IMR-90 (cell line): Measurements from ENCODE around the gene CIAO2B. TPM values are rescaled to one million over a fixed set of nuclear protein-coding genes. Genes with fewer than 3 reads are reported as not detected.
A peak's percentile ranks its signal among the peaks of the same experiment; 100 is the strongest.

Source experiments
- ATAC-seq: fragments of 200-7000 bp; cut with Tn5 transposase; 2 replicates; pipeline ENCODE4 v1.9.1; 2020; ENCODE audit warnings: low read depth, mild to moderate bottlenecking, moderate library complexity
- BruUV-seq: library from RNA; stranded (reverse); fragments of 400-500 nt; replicated peaks from 2 replicates; lab custom pipeline; 2021; lab: Mats Ljungman, UMichigan
- CTCF ChIA-PET: fragments of 300-600 bp; formaldehyde crosslinking; extraction: SDS; loops from one replicate; lab custom pipeline; 2021; ENCODE audit warnings: antibody characterized with exemption; lab: Yijun Ruan, JAX
- POLR2A ChIA-PET: fragments of 300-600 bp; sonication (Branson Sonifier 250); formaldehyde crosslinking; loops from one replicate; lab custom pipeline; 2022; ENCODE audit warnings: antibody characterized with exemption; ENCODE audit not compliant: unreplicated experiment; lab: Charles Lee
- DNase-seq: peaks from one replicate; pipeline ENCODE4 v3.0.0; 2013
- H2AFZ ChIP-seq: replicated peaks from 2 replicates; pipeline ENCODE3; 2013; ENCODE audit warnings: low read length, mild to moderate bottlenecking; ENCODE audit not compliant: poor library complexity
- H2AK5ac ChIP-seq: 2 replicates; pipeline ENCODE4 v1.6.1; 2013; ENCODE audit warnings: low read depth, low read length, inconsistent platforms
- H2AK9ac ChIP-seq: replicated peaks from 2 replicates; pipeline ENCODE3; 2013; ENCODE audit warnings: mild to moderate bottlenecking, low read depth, low read length, moderate library complexity; ENCODE audit not compliant: poor library complexity
- H2BK120ac ChIP-seq: 2 replicates; pipeline ENCODE4 v1.6.1; 2013; ENCODE audit warnings: low read depth, low read length, inconsistent platforms
- H2BK15ac ChIP-seq: 3 replicates; pipeline ENCODE4 v1.6.1; 2013; ENCODE audit warnings: low read depth, low read length, inconsistent platforms
- H2BK20ac ChIP-seq: 2 replicates; pipeline ENCODE4 v1.6.1; 2013; ENCODE audit warnings: low read depth, mild to moderate bottlenecking, inconsistent platforms, low read length, moderate library complexity
- H2BK5ac ChIP-seq: 2 replicates; pipeline ENCODE4 v1.6.1; 2013; ENCODE audit warnings: mild to moderate bottlenecking, low read depth, low read length, inconsistent platforms; ENCODE audit not compliant: poor library complexity, severe bottlenecking
- H3K14ac ChIP-seq: replicated peaks from 2 replicates; pipeline ENCODE4 v1.6.1; 2013; ENCODE audit warnings: low read depth, low read length, inconsistent platforms
- H3K18ac ChIP-seq: 2 replicates; pipeline ENCODE4 v1.6.1; 2013; ENCODE audit warnings: low read depth, low read length, control low read depth
- H3K23ac ChIP-seq: 2 replicates; pipeline ENCODE4 v1.6.1; 2013; ENCODE audit warnings: low read depth, low read length, inconsistent platforms
- H3K27ac ChIP-seq: 2 replicates; pipeline ENCODE4 v1.5.1; 2013; ENCODE audit warnings: mild to moderate bottlenecking, control low read depth, low read length; ENCODE audit not compliant: insufficient read depth
- H3K27me3 ChIP-seq: 2 replicates; pipeline ENCODE4 v1.6.1; 2013; ENCODE audit warnings: low read length; ENCODE audit not compliant: control insufficient read depth, insufficient read depth
- H3K36me3 ChIP-seq: 2 replicates; pipeline ENCODE4 v1.6.1; 2013; ENCODE audit warnings: low read length, mixed read lengths; ENCODE audit not compliant: control insufficient read depth, insufficient read depth
- H3K4ac ChIP-seq: 2 replicates; pipeline ENCODE4 v1.6.1; 2013; ENCODE audit warnings: low read depth, low read length, inconsistent platforms
- H3K4me1 ChIP-seq: 2 replicates; pipeline ENCODE4 v1.6.1; 2013; ENCODE audit warnings: low read length, mixed read lengths; ENCODE audit not compliant: control insufficient read depth, insufficient read depth
- H3K4me2 ChIP-seq: 2 replicates; pipeline ENCODE4 v1.6.1; 2013; ENCODE audit warnings: low read depth, mild to moderate bottlenecking, control low read depth, low read length, moderate library complexity
- H3K4me3 ChIP-seq: 2 replicates; pipeline ENCODE4 v1.5.1; 2013; ENCODE audit warnings: low read depth, mild to moderate bottlenecking, control low read depth, low read length, moderate library complexity; ENCODE audit not compliant: insufficient read depth
- H3K56ac ChIP-seq: 2 replicates; pipeline ENCODE4 v1.6.1; 2013; ENCODE audit warnings: low read length, inconsistent platforms; ENCODE audit not compliant: insufficient read depth; ENCODE audit errors: extremely low read depth
- H3K79me1 ChIP-seq, 2 experiments: 2 replicates each; pipeline ENCODE4 v1.6.1; 2013; ENCODE audit warnings: low read length in 2 of 2, inconsistent platforms in 1 of 2, low read depth in 1 of 2
- H3K9ac ChIP-seq: 2 replicates; pipeline ENCODE4 v1.6.1; 2013; ENCODE audit warnings: low read depth, low read length, control low read depth
- H3K9me1 ChIP-seq: 2 replicates; pipeline ENCODE4 v1.6.1; 2013; ENCODE audit warnings: low read length, inconsistent platforms; ENCODE audit not compliant: insufficient read depth
- H3K9me3 ChIP-seq: 2 replicates; pipeline ENCODE4 v1.6.1; 2013; ENCODE audit warnings: low read length; ENCODE audit not compliant: control insufficient read depth, insufficient read depth
- H4K20me1 ChIP-seq: 2 replicates; pipeline ENCODE4 v1.6.1; 2013; ENCODE audit warnings: low read length, inconsistent platforms; ENCODE audit not compliant: insufficient read depth
- H4K5ac ChIP-seq: 2 replicates; pipeline ENCODE4 v1.6.1; 2013; ENCODE audit warnings: mild to moderate bottlenecking, low read depth, low read length, control low read depth
- H4K8ac ChIP-seq, 2 experiments: 2 replicates each; pipeline ENCODE4 v1.6.1; 2013; ENCODE audit warnings: low read depth in 2 of 2, low read length in 2 of 2, control low read depth in 1 of 2, inconsistent platforms in 1 of 2
- H4K91ac ChIP-seq: 2 replicates; pipeline ENCODE4 v1.6.1; 2013; ENCODE audit warnings: low read depth, low read length, inconsistent platforms; ENCODE audit not compliant: insufficient read depth
- BHLHE40 ChIP-seq: fragments of 150-350 bp; IDR thresholded peaks from 2 replicates; pipeline ENCODE4 v1.6.1; 2016; ENCODE audit warnings: mild to moderate bottlenecking, low read depth, low read length
- CEBPB ChIP-seq: IDR thresholded peaks from 2 replicates; pipeline ENCODE4 v1.6.1; 2012; ENCODE audit warnings: low read depth, low read length, improper control_type of control experiment
- CHD1 ChIP-seq: IDR thresholded peaks from 2 replicates; pipeline ENCODE4 v1.6.1; 2012; ENCODE audit warnings: low read depth, low read length, improper control_type of control experiment
- FOS ChIP-seq: fragments of 150-350 bp; IDR thresholded peaks from 2 replicates; pipeline ENCODE4 v1.6.1; 2016; ENCODE audit warnings: low read depth, low read length
- MAFK ChIP-seq: IDR thresholded peaks from 2 replicates; pipeline ENCODE4 v1.6.1; 2012; ENCODE audit warnings: low read depth, low read length, improper control_type of control experiment
- MAZ ChIP-seq: IDR thresholded peaks from 2 replicates; pipeline ENCODE4 v1.6.1; 2012; ENCODE audit warnings: low read depth, mild to moderate bottlenecking, low read length, improper control_type of control experiment, moderate library complexity, borderline replicate concordance
- MXI1 ChIP-seq: IDR thresholded peaks from 2 replicates; pipeline ENCODE4 v1.6.1; 2012; ENCODE audit warnings: low read depth, mild to moderate bottlenecking, low read length, moderate library complexity, borderline replicate concordance
- NFE2L2 ChIP-seq: fragments of 150-350 bp; IDR thresholded peaks from 2 replicates; pipeline ENCODE4 v1.6.1; 2016; ENCODE audit warnings: low read depth, mild to moderate bottlenecking, low read length
- RAD21 ChIP-seq: IDR thresholded peaks from 2 replicates; pipeline ENCODE4 v1.6.1; 2012; ENCODE audit warnings: low read length, improper control_type of control experiment
- RCOR1 ChIP-seq: IDR thresholded peaks from 2 replicates; pipeline ENCODE4 v1.6.1; 2012; ENCODE audit warnings: mild to moderate bottlenecking, low read length, improper control_type of control experiment; ENCODE audit not compliant: insufficient replicate concordance
- WGBS, 2 experiments: methylation state at CpG; one replicate each; pipeline versions ENCODE4 v1.1.5 to v1.1.7; 2013; ENCODE audit warnings: missing lambda C conversion rate in 2 of 2; ENCODE audit not compliant: insufficient read length in 1 of 2; ENCODE audit errors: extremely low coverage in 2 of 2; 5-methylcytosine and 5-hydroxymethylcytosine counted together
- dilution Hi-C: fragments of 300-500 bp; cut with HindIII; formaldehyde crosslinking; loops from one replicate; pipeline ENCODE4 v1.14.3; 2018; ENCODE audit warnings: low sequenced_read_pairs; ENCODE audit not compliant: unreplicated experiment
- in situ Hi-C: fragments of 300-500 bp; cut with MboI; formaldehyde crosslinking; loops from 3 replicates; pipeline ENCODE4 v1.14.3; 2019; ENCODE audit warnings: low sequenced_read_pairs, inconsistent platforms, mixed read lengths
- intact Hi-C: fragments of 100-400 bp; cut with micrococcal nuclease; formaldehyde crosslinking; loops from 2 replicates; pipeline ENCODE4 v1.10.0; 2022
- polyA plus RNA-seq, 3 experiments: library from polyadenylated mRNA; depleted of rRNA; stranded (reverse); fragments of >200 nt; gene quantifications; 2 replicates each; pipeline ENCODE4 v1.2.3, GENCODE V29; 2012; ENCODE audit warnings: low replicate concordance in 1 of 3
- total RNA-seq: library from RNA; depleted of rRNA; stranded (reverse); fragments of >200 nt; gene quantifications from 2 replicates; pipeline ENCODE4 v1.2.3, GENCODE V29; 2012
- TF ChIP-seq, protein P1 (sequence below): fragments of 150-350 bp; IDR thresholded peaks from 2 replicates; pipeline ENCODE4 v1.6.1; 2016; ENCODE audit warnings: low read depth, mild to moderate bottlenecking, low read length, moderate library complexity, borderline replicate concordance
- TF ChIP-seq, protein P2 (sequence below): conservative IDR thresholded peaks from 2 replicates; pipeline ENCODE4 v1.5.1; 2012; ENCODE audit warnings: mild to moderate bottlenecking, low read depth, low read length, improper control_type of control experiment
- TF ChIP-seq, protein P3 (sequence below): fragments of 150-350 bp; IDR thresholded peaks from 2 replicates; pipeline ENCODE4 v1.6.1; 2017; ENCODE audit warnings: mild to moderate bottlenecking, antibody characterized with exemption, low read length, low read depth

Gene CIAO2B
- total and polyA plus RNA-seq, 2 of the 4 experiments (the other 2 are of a cell fraction): 148 to 234 TPM

DNA sequence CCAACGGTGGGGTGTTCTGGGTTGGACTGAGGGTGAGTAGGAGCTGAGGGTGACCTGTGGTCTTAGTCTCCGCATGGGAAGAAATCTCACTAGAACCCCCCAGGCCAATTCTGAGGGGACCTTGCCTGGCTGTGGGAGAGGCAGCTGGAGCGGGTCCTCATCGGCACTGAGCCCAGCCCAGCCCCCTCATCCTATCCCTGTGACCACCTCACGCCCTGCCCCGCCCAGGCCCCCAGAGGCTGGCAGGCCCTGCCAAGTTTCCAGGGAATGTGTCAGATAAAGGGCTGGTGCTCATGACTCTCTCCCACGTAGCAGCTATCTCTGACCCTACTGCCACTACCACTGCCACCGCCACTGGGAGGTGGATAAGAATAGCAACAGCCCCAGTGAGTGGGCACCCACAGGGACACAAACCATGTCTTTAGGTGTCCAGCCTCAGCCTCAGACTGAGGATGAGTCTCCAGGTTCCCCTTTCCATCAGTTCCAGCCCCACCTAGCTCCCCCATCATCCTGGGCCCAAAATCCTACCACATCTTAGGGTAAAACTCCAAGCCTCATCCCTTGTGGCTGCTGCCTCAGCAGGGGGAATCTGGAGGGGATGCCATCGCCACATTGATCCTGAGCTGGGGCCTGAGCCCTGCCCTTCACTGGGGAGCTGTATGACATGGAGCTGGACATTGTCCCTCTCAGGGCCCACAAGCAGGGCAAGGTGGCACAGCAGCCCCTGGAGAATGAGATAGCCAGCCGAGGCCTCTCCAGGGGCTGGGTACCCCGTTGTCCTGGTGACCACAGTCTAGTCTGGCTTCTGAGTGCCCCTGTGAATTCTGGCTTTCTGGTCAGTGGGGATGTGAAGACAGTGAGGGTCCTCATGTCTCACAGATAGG is 30.4 kb downstream of the CIAO2B start:
- WGBS, 2 experiments: 93% methylated on average over 3 of the region's 11 CpGs; no CpG with 5 or more reads in 1 of the 2 experiments
- no peak for TF ChIP-seq NFE2L2
- TF ChIP-seq, protein P1, sequence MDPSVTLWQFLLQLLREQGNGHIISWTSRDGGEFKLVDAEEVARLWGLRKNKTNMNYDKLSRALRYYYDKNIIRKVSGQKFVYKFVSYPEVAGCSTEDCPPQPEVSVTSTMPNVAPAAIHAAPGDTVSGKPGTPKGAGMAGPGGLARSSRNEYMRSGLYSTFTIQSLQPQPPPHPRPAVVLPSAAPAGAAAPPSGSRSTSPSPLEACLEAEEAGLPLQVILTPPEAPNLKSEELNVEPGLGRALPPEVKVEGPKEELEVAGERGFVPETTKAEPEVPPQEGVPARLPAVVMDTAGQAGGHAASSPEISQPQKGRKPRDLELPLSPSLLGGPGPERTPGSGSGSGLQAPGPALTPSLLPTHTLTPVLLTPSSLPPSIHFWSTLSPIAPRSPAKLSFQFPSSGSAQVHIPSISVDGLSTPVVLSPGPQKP: no peak
- TF ChIP-seq RCOR1: no peak
- TF ChIP-seq CEBPB: no peak
- TF ChIP-seq CHD1: no peak
- no peak for TF ChIP-seq MXI1
- TF ChIP-seq, protein P2, sequence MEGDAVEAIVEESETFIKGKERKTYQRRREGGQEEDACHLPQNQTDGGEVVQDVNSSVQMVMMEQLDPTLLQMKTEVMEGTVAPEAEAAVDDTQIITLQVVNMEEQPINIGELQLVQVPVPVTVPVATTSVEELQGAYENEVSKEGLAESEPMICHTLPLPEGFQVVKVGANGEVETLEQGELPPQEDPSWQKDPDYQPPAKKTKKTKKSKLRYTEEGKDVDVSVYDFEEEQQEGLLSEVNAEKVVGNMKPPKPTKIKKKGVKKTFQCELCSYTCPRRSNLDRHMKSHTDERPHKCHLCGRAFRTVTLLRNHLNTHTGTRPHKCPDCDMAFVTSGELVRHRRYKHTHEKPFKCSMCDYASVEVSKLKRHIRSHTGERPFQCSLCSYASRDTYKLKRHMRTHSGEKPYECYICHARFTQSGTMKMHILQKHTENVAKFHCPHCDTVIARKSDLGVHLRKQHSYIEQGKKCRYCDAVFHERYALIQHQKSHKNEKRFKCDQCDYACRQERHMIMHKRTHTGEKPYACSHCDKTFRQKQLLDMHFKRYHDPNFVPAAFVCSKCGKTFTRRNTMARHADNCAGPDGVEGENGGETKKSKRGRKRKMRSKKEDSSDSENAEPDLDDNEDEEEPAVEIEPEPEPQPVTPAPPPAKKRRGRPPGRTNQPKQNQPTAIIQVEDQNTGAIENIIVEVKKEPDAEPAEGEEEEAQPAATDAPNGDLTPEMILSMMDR: no peak
- TF ChIP-seq, protein P3, sequence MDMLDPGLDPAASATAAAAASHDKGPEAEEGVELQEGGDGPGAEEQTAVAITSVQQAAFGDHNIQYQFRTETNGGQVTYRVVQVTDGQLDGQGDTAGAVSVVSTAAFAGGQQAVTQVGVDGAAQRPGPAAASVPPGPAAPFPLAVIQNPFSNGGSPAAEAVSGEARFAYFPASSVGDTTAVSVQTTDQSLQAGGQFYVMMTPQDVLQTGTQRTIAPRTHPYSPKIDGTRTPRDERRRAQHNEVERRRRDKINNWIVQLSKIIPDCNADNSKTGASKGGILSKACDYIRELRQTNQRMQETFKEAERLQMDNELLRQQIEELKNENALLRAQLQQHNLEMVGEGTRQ: no peak
- no peak for TF ChIP-seq FOS
- no peak for TF ChIP-seq MAZ
- TF ChIP-seq RAD21: no peak
- no peak for TF ChIP-seq MAFK
- TF ChIP-seq BHLHE40: no peak

More for the DNA sequence above, 30.4 kb downstream of the CIAO2B start:
- H3K4me1 ChIP-seq: peaks cover 43% of the 10 kb centered on the region
- no peak overlapping the region for H3K4me3 ChIP-seq
- H3K27me3 ChIP-seq: no peaks in the 10 kb centered on the region
- H2AFZ ChIP-seq: peak overlapping the region; percentile 9
- H3K23ac ChIP-seq: peak overlapping the region; percentile 81; the same call in 1 of the 2 replicates
- H3K9me3 ChIP-seq: no peaks in the 10 kb centered on the region
- H3K9ac ChIP-seq: no peak overlapping the region
- peak overlapping the region; percentile 52 to 97; a peak in 2 of 4 replicates for H4K8ac ChIP-seq
- intact Hi-C loops: no loop called here
- H4K20me1 ChIP-seq: no peaks in the 10 kb centered on the region
- ATAC-seq (no peak), DNase-seq (no peak)
- H4K91ac ChIP-seq: peak overlapping the region; percentile 89
- H3K79me1 ChIP-seq: peaks cover 0 to 10% of the 10 kb centered on the region in 2 experiments; a peak in 2 of 4 replicates
- H2AK9ac ChIP-seq: peak overlapping the region; percentile 38
- no peak overlapping the region for H3K56ac ChIP-seq
- peak overlapping the region; percentile 88 for H2AK5ac ChIP-seq
- H3K36me3 ChIP-seq: no peaks in the 10 kb centered on the region
- H2BK20ac ChIP-seq: peak overlapping the region; percentile 95
- peak overlapping the region; percentile 61; the same call in 1 of the 2 replicates for H3K27ac ChIP-seq
- in situ Hi-C loops: no loop called here
- dilution Hi-C loops: no loop called here
- H2BK120ac ChIP-seq: peak overlapping the region; percentile 98
- peak overlapping the region; percentile 61 for H2BK5ac ChIP-seq
- H3K9me1 ChIP-seq: peaks cover 49% of the 10 kb centered on the region
- peak overlapping the region; percentile 43; the same call in 2 of the 3 replicates for H2BK15ac ChIP-seq
- no TSS peak for BruUV-seq
- H3K4ac ChIP-seq: peak overlapping the region; percentile 96
- H3K18ac ChIP-seq: peak overlapping the region; percentile 85
- CTCF ChIA-PET: interaction anchor here (1.1 kb wide), 1 partner anchor 25 kb away, joined by 3 read pairs; no protein-coding TSS in a partner anchor
- H3K4me2 ChIP-seq: no peak overlapping the region
- H3K14ac ChIP-seq: peak overlapping the region; percentile 87
- peak overlapping the region; percentile 65 for H4K5ac ChIP-seq
- POLR2A ChIA-PET: interaction anchor here (0.5 kb wide), 1 partner anchor 14 kb away, joined by 4 read pairs; no protein-coding TSS in a partner anchor
